DMS 273 (cell line): Measurements from ENCODE around the gene TUSC2.

Source experiments
- DNase-seq: peaks from one replicate; lab custom pipeline; 2025; ENCODE audit not compliant: unreplicated experiment; lab: John Stamatoyannopoulos, UW

Gene TUSC2

GRCh38 chr3:50275141-50275995 lies 52.7 kb downstream of the TUSC2 start:
- DNase-seq = no peak
